Measurements from ENCODE around the gene PNMA5. TPM values are rescaled to one million over a fixed set of nuclear protein-coding genes. Genes with fewer than 3 reads are reported as not detected.
A peak's percentile ranks its signal among the peaks of the same experiment; 100 is the strongest.

PNMA5 gene
- polyA plus RNA-seq, 1 donor (not counting 4 experiments of a cell fraction or from before 2014, with no cell fraction given), result not detected

DNA sequence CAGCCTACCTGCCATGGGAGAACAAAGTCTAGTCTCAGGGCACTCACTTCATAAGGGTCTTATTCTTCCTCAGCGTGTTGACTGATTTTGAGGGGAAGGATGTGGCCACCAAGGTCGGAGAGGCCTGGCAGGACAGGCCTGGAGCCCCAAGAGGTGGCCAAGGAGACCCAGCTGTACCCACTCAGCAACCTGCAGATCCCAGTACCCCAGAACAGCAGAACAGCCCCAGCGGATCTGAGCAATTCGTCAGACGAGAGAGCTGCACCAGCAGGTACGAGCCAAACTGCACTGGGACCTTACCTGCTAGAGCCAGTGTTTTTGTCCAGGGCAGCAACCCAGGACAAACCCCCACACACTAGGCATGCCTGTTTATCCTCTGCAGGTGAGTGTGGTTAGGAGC, 34.3 kb downstream of the PNMA5 start:
- DNase-seq (ENCODE audit: low read depth, low spot score) (no peak), FAIRE-seq (no peak)
- dilution Hi-C loops (cut with MboI; ENCODE audit: extremely low pct_ligation_motif_present, low sequenced_read_pairs), result no loop called here
- H3K36me3 ChIP-seq (ENCODE audit: control insufficient read depth in 2 of 2, extremely low read depth in 1 of 2, insufficient read depth in 2 of 2, low read length in 2 of 2), result peaks cover 0 to 9% of the 10 kb centered on the region in 2 experiments
- no peak overlapping the region for H3K4me3 ChIP-seq (ENCODE audit: control insufficient read depth in 2 of 3, extremely low read depth in 1 of 3, insufficient read depth in 2 of 3, low read depth in 1 of 3, low read length in 3 of 3)
- no peak overlapping the region for H2AFZ ChIP-seq (ENCODE audit: control insufficient read depth, low read length)
- no peaks in the 10 kb centered on the region for H3K9me3 ChIP-seq (ENCODE audit: control insufficient read depth, low read depth, low read length)
- H3K79me2 ChIP-seq (ENCODE audit: control insufficient read depth, insufficient read depth, low read length), result no peaks in the 10 kb centered on the region
- no peak for TF ChIP-seq EZH2 (IDR thresholded peaks at IDR 0.05; ENCODE audit: low read length)
- TF ChIP-seq, protein P1, sequence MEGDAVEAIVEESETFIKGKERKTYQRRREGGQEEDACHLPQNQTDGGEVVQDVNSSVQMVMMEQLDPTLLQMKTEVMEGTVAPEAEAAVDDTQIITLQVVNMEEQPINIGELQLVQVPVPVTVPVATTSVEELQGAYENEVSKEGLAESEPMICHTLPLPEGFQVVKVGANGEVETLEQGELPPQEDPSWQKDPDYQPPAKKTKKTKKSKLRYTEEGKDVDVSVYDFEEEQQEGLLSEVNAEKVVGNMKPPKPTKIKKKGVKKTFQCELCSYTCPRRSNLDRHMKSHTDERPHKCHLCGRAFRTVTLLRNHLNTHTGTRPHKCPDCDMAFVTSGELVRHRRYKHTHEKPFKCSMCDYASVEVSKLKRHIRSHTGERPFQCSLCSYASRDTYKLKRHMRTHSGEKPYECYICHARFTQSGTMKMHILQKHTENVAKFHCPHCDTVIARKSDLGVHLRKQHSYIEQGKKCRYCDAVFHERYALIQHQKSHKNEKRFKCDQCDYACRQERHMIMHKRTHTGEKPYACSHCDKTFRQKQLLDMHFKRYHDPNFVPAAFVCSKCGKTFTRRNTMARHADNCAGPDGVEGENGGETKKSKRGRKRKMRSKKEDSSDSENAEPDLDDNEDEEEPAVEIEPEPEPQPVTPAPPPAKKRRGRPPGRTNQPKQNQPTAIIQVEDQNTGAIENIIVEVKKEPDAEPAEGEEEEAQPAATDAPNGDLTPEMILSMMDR (optimal IDR thresholded peaks at IDR 0.05 in 1 of 3, IDR thresholded peaks at IDR 0.05 in 1 of 3, conservative IDR thresholded peaks at IDR 0.05 in 1 of 3; ENCODE audit: extremely low read depth in 1 of 3, insufficient read depth in 2 of 3, low read length in 3 of 3), result no peak
- H4K20me1 ChIP-seq (ENCODE audit: control insufficient read depth, extremely low read depth, insufficient read depth, low read length), result no peaks in the 10 kb centered on the region
- no peak overlapping the region for H3K9ac ChIP-seq (ENCODE audit: control insufficient read depth, extremely low read depth, insufficient read depth, low read length)
- no peak overlapping the region for H3K4me2 ChIP-seq (ENCODE audit: control insufficient read depth, extremely low read depth, insufficient read depth, low read depth, low read length)
- no peaks in the 10 kb centered on the region for H3K4me1 ChIP-seq (ENCODE audit: control insufficient read depth, extremely low read depth, insufficient read depth, low read length)
- no peaks in the 10 kb centered on the region for H3K9me1 ChIP-seq (ENCODE audit: control insufficient read depth, extremely low read depth, insufficient read depth, low read length)
- H3K27ac ChIP-seq (ENCODE audit: control insufficient read depth, insufficient read depth, low read length), result no peak overlapping the region
- H3K27me3 ChIP-seq (ENCODE audit: control insufficient read depth, extremely low read depth, insufficient read depth, low read length), result no peaks in the 10 kb centered on the region

DNA sequence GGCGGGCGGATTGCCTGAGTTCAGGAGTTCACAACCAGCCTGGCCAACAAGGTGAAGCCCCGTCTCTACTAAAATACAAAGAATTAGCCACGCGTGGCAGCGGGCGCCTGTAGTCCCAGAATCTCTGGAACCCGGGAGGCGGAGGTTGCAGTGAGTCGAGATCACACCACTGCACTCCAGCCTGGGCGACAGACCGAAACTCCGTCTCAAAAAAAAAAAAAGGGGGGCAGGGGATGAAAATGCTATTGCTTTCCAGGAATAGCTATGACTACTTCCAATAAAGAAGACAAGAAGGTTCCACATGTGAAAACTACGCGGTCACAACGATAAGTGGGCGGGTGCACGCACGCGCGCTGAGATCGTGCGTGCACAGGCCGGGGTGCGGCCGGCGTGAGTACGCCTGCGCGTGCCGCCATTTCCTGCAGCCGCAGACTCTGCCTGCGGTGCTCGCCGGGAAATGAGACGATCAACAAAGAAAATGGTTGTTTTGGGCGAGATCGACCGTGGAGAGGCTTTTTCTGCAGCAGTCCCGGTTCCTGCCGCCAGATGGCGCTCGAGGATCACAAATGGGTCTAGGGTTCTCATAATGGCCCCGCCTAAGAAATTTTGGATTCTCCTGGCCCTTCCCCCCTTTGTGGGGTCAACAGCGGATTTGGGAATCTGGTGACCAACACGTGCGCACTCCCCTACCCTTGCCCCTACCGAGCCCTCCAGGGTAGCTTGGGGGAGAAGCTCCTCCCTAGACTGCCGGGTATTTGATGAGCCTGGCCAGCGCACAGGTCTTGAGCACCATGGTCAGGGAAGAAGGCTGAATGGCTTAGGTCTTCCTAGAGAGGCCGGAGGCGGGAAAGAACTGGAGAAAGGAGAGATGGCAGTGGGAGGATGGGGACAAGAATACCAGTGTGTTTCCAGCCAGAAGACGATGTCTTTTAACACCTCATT, 35.1 kb downstream of the PNMA5 start:
- no peak overlapping the region for H3K4me3 ChIP-seq (ENCODE audit: control insufficient read depth in 2 of 3, extremely low read depth in 1 of 3, insufficient read depth in 2 of 3, low read depth in 1 of 3, low read length in 3 of 3)
- H3K36me3 ChIP-seq (ENCODE audit: control insufficient read depth in 2 of 2, extremely low read depth in 1 of 2, insufficient read depth in 2 of 2, low read length in 2 of 2), result peaks cover 0 to 8% of the 10 kb centered on the region in 2 experiments
- H3K9me3 ChIP-seq (ENCODE audit: control insufficient read depth, low read depth, low read length), result no peaks in the 10 kb centered on the region
- no peaks in the 10 kb centered on the region for H3K4me1 ChIP-seq (ENCODE audit: control insufficient read depth, extremely low read depth, insufficient read depth, low read length)
- H3K4me2 ChIP-seq (ENCODE audit: control insufficient read depth, extremely low read depth, insufficient read depth, low read depth, low read length), result peak overlapping the region; percentile 27
- no peak overlapping the region for H3K27ac ChIP-seq (ENCODE audit: control insufficient read depth, insufficient read depth, low read length)
- H3K9ac ChIP-seq (ENCODE audit: control insufficient read depth, extremely low read depth, insufficient read depth, low read length), result no peak overlapping the region
- dilution Hi-C loops (cut with MboI; ENCODE audit: extremely low pct_ligation_motif_present, low sequenced_read_pairs), result no loop called here
- no peaks in the 10 kb centered on the region for H4K20me1 ChIP-seq (ENCODE audit: control insufficient read depth, extremely low read depth, insufficient read depth, low read length)
- H3K27me3 ChIP-seq (ENCODE audit: control insufficient read depth, extremely low read depth, insufficient read depth, low read length), result no peaks in the 10 kb centered on the region
- FAIRE-seq (no peak), DNase-seq (ENCODE audit: low read depth, low spot score) (peak; percentile 17)
- TF ChIP-seq EZH2 (IDR thresholded peaks at IDR 0.05; ENCODE audit: low read length), result no peak
- TF ChIP-seq, protein P1 (optimal IDR thresholded peaks at IDR 0.05 in 1 of 3, IDR thresholded peaks at IDR 0.05 in 1 of 3, conservative IDR thresholded peaks at IDR 0.05 in 1 of 3; ENCODE audit: extremely low read depth in 1 of 3, insufficient read depth in 2 of 3, low read length in 3 of 3), result peak; percentile 77 to 82 (median 78)
- H3K79me2 ChIP-seq (ENCODE audit: control insufficient read depth, insufficient read depth, low read length), result no peaks in the 10 kb centered on the region
- H2AFZ ChIP-seq (ENCODE audit: control insufficient read depth, low read length), result peak overlapping the region; percentile 19
- H3K9me1 ChIP-seq (ENCODE audit: control insufficient read depth, extremely low read depth, insufficient read depth, low read length), result no peaks in the 10 kb centered on the region
